Measurements from ENCODE around the gene ATP6AP1.

ATP6AP1 gene

GRCh38 chrX:154433605-154434004 lies 5.1 kb downstream of the ATP6AP1 start:
- H3K9me3 Mint-ChIP-seq = peaks cover 26% of the 10 kb centered on the region
- no peak for TF ChIP-seq CTCF (IDR thresholded peaks at IDR 0.05; ENCODE audit: unreplicated experiment in 3 of 3)
- peak overlapping the region in 1 of 3 experiments; percentile 30 for H3K27ac Mint-ChIP-seq
- H3K4me1 Mint-ChIP-seq = peaks cover 17% of the 10 kb centered on the region
- peaks cover 39% of the 10 kb centered on the region for H3K36me3 Mint-ChIP-seq (ENCODE audit: low read depth)
- H3K4me3 Mint-ChIP-seq = peak overlapping the region in 1 of 3 experiments; percentile 26
- no peaks in the 10 kb centered on the region for H3K27me3 Mint-ChIP-seq (ENCODE audit: low read depth)

GRCh38 chrX:154434394-154435168 lies 6.1 kb downstream of the ATP6AP1 start:
- TF ChIP-seq CTCF (IDR thresholded peaks at IDR 0.05; ENCODE audit: unreplicated experiment in 3 of 3) = no peak
- no peak overlapping the region for H3K27ac Mint-ChIP-seq
- peaks cover 17% of the 10 kb centered on the region for H3K4me1 Mint-ChIP-seq
- H3K36me3 Mint-ChIP-seq (ENCODE audit: low read depth) = peaks cover 42% of the 10 kb centered on the region
- H3K4me3 Mint-ChIP-seq = no peak overlapping the region
- H3K9me3 Mint-ChIP-seq = peaks cover 24% of the 10 kb centered on the region
- no peaks in the 10 kb centered on the region for H3K27me3 Mint-ChIP-seq (ENCODE audit: low read depth)

- no peak for TF ChIP-seq CTCF (IDR thresholded peaks at IDR 0.05; ENCODE audit: unreplicated experiment in 3 of 3)
- Mint-ChIP-seq H3K27me3 (ENCODE audit: low read depth) (no peaks in the 10 kb centered on the region), H3K4me3 (peak overlapping the region; percentile 10 to 80 (median 11)), H3K4me1 (peaks cover 17% of the 10 kb centered on the region), H3K9me3 (peaks cover 21% of the 10 kb centered on the region), H3K36me3 (ENCODE audit: low read depth) (peaks cover 45% of the 10 kb centered on the region), H3K27ac (peak overlapping the region in 1 of 3 experiments; percentile 20)
These were observed 6.8 kb downstream of the ATP6AP1 start for GRCh38 chrX:154435171-154435733.

- peak overlapping the region; percentile 72 to 85 (median 84) for H3K27ac Mint-ChIP-seq
- H3K4me1 Mint-ChIP-seq = peaks cover 11% of the 10 kb centered on the region
- peak overlapping the region; percentile 80 to 90 (median 83) for H3K4me3 Mint-ChIP-seq
- no peaks in the 10 kb centered on the region for H3K27me3 Mint-ChIP-seq (ENCODE audit: low read depth)
- H3K9me3 Mint-ChIP-seq = peaks cover 15% of the 10 kb centered on the region
- peaks cover 38% of the 10 kb centered on the region for H3K36me3 Mint-ChIP-seq (ENCODE audit: low read depth)
- no peak for TF ChIP-seq CTCF (IDR thresholded peaks at IDR 0.05; ENCODE audit: unreplicated experiment in 3 of 3)
These were observed 8.0 kb downstream of the ATP6AP1 start for GRCh38 chrX:154436374-154436982.

GRCh38 chrX:154436983-154437752 lies 8.7 kb downstream of the ATP6AP1 start, which contains the start of gene GDI1:
GDI1 (plus strand) TSS chrX:154437154; CDS start chrX:154437255, 101 bp downstream.
- H3K4me1 Mint-ChIP-seq = peaks cover 11% of the 10 kb centered on the region
- H3K4me3 Mint-ChIP-seq = peak within 1 kb of the TSS; percentile 92 to 95 (median 94)
- TF ChIP-seq CTCF (IDR thresholded peaks at IDR 0.05; ENCODE audit: unreplicated experiment in 3 of 3) = no peak
- H3K27ac Mint-ChIP-seq = peak within 1 kb of the TSS; percentile 84 to 92 (median 85)
- H3K9me3 Mint-ChIP-seq = peaks cover 15% of the 10 kb centered on the region
- peaks cover 41% of the 10 kb centered on the region for H3K36me3 Mint-ChIP-seq (ENCODE audit: low read depth)
- no peaks in the 10 kb centered on the region for H3K27me3 Mint-ChIP-seq (ENCODE audit: low read depth)
